Measurements from ENCODE around the gene NRL. TPM values are rescaled to one million over a fixed set of nuclear protein-coding genes. Genes with fewer than 3 reads are reported as not detected.

NRL gene
- total and polyA plus RNA-seq, 4 donors = 1.5 to 3.2 (median 2.8) TPM

GRCh38 chr14:24146453-24146977 lies 31.8 kb upstream of the NRL start, which contains the start of gene PSME2:
TSS of gene PSME2 (minus strand) at chr14:24146610. CDS start at chr14:24146581, 29 bp downstream.
- no peaks in the 10 kb centered on the region for H3K27me3 ChIP-seq (ENCODE audit: control insufficient read depth in 4 of 4, insufficient read depth in 4 of 4, low read length in 3 of 4)
- peak within 1 kb of the TSS; percentile 57 to 79 for H3K9ac ChIP-seq (ENCODE audit: low read depth in 1 of 2, low read length in 2 of 2)
- H3K27ac ChIP-seq (ENCODE audit: low read depth in 1 of 2, low read length in 2 of 2) = peak within 1 kb of the TSS; percentile 89 to 91
- peaks cover 5 to 33% (median 28%) of the 10 kb centered on the region in 4 donors for H3K36me3 ChIP-seq (ENCODE audit: control insufficient read depth in 4 of 4, insufficient read depth in 3 of 4, low read depth in 1 of 4, low read length in 3 of 4)
- no peaks in the 10 kb centered on the region for H3K9me3 ChIP-seq (ENCODE audit: control insufficient read depth in 4 of 4, low read length in 3 of 4)
- peaks cover 3 to 42% (median 26%) of the 10 kb centered on the region in 4 donors for H3K4me1 ChIP-seq (ENCODE audit: control insufficient read depth in 4 of 4, insufficient read depth in 4 of 4, low read length in 3 of 4)
- DNase-seq (ENCODE audit: low spot score) = peak; percentile 88
- TF ChIP-seq CTCF (IDR thresholded peaks at IDR 0.05; ENCODE audit: low read depth, low read length, missing input control) (no peak), HNF4G (IDR thresholded peaks at IDR 0.05) (peak; percentile 67), RAD21 (IDR thresholded peaks at IDR 0.05) (peak in 1 of 2 donors; percentile 11), JUND (IDR thresholded peaks at IDR 0.05) (peak in 1 of 2 donors; percentile 53), RXRA (IDR thresholded peaks at IDR 0.05) (peak; percentile 38 to 63), FOXA1 (IDR thresholded peaks at IDR 0.05) (peak; percentile 39), SP1 (IDR thresholded peaks at IDR 0.05) (peak; percentile 59), FOXA2 (IDR thresholded peaks at IDR 0.05) (no peak), REST (IDR thresholded peaks at IDR 0.05) (no peak), EGR1 (IDR thresholded peaks at IDR 0.05; ENCODE audit: low read depth in 2 of 2) (no peak), HNF4A (conservative IDR thresholded peaks at IDR 0.05) (peak; percentile 78 to 84)
- H3K4me3 ChIP-seq (ENCODE audit: low read depth in 1 of 3, low read length in 3 of 3) = peak within 1 kb of the TSS; percentile 87 to 97 (median 93)
- under 1% methylated on average over 25 of the region's 25 CpGs for WGBS

GRCh38 chr14:24145690-24146452 lies 31.1 kb upstream of the NRL start:
- peak overlapping the region; percentile 89 to 91 for H3K27ac ChIP-seq (ENCODE audit: low read depth in 1 of 2, low read length in 2 of 2)
- H3K4me3 ChIP-seq (ENCODE audit: low read depth in 1 of 3, low read length in 3 of 3) = peak overlapping the region; percentile 69 to 82 (median 72)
- no peak for DNase-seq (ENCODE audit: low spot score)
- H3K36me3 ChIP-seq (ENCODE audit: control insufficient read depth in 4 of 4, insufficient read depth in 3 of 4, low read depth in 1 of 4, low read length in 3 of 4) = peaks cover 5 to 26% (median 21%) of the 10 kb centered on the region in 4 donors
- WGBS = 3% methylated on average over 9 of the region's 9 CpGs
- H3K9me3 ChIP-seq (ENCODE audit: control insufficient read depth in 4 of 4, low read length in 3 of 4) = no peaks in the 10 kb centered on the region
- H3K9ac ChIP-seq (ENCODE audit: low read depth in 1 of 2, low read length in 2 of 2) = peak overlapping the region; percentile 51 to 63
- peaks cover 3 to 44% (median 27%) of the 10 kb centered on the region in 4 donors for H3K4me1 ChIP-seq (ENCODE audit: control insufficient read depth in 4 of 4, insufficient read depth in 4 of 4, low read length in 3 of 4)
- TF ChIP-seq MAX (IDR thresholded peaks at IDR 0.05) (no peak), EGR1 (IDR thresholded peaks at IDR 0.05; ENCODE audit: low read depth in 2 of 2) (no peak), RAD21 (IDR thresholded peaks at IDR 0.05) (no peak), HNF4A (conservative IDR thresholded peaks at IDR 0.05) (no peak), SP1 (IDR thresholded peaks at IDR 0.05) (no peak), RXRA (IDR thresholded peaks at IDR 0.05) (no peak), JUND (IDR thresholded peaks at IDR 0.05) (no peak), ATF3 (IDR thresholded peaks at IDR 0.05) (no peak)
- H3K27me3 ChIP-seq (ENCODE audit: control insufficient read depth in 4 of 4, insufficient read depth in 4 of 4, low read length in 3 of 4) = no peaks in the 10 kb centered on the region
